ENCODE measurements around the gene TNNI3K. TPM values are rescaled to one million over a fixed set of nuclear protein-coding genes. Genes with fewer than 3 reads are reported as not detected.

TNNI3K gene
- total and polyA plus RNA-seq, 2 of the 8 experiments (the other 6 are each of a cell fraction or from before 2014, with no cell fraction given) = 0.41 to 0.48 TPM

GRCh38 chr1:74571493-74571800, 336.3 kb downstream of the TNNI3K start:
- H3K23ac ChIP-seq (ENCODE audit: insufficient read length) = no peak overlapping the region
- H2BK20ac ChIP-seq (ENCODE audit: low read length) = no peak overlapping the region
- no peak overlapping the region for H2AK5ac ChIP-seq (ENCODE audit: low read depth, low read length)
- H3K9me3 ChIP-seq (ENCODE audit: insufficient read depth in 2 of 2, low read depth in 1 of 2, low read length in 1 of 2) = no peaks in the 10 kb centered on the region
- FAIRE-seq (no peak), DNase-seq (ENCODE audit: low read depth in 1 of 2, low spot score in 2 of 2) (no peak)
- peaks cover 0 to 7% (median 2%) of the 10 kb centered on the region in 4 experiments; a peak in 5 of 7 replicates for H3K4me1 ChIP-seq (replicated peaks in 1 of 4; ENCODE audit: control insufficient read depth in 3 of 4, insufficient read depth in 4 of 4, low read length in 3 of 4)
- TF ChIP-seq ZNF274 (IDR thresholded peaks at IDR 0.05; ENCODE audit: borderline replicate concordance, extremely low read depth, low read length) (no peak), SIX5 (IDR thresholded peaks at IDR 0.05; ENCODE audit: low read depth, low read length) (no peak), RXRA (IDR thresholded peaks at IDR 0.05; ENCODE audit: insufficient read depth, low read depth, low read length) (no peak), CHD2 (IDR thresholded peaks at IDR 0.05; ENCODE audit: low read length) (no peak), ASH2L (IDR thresholded peaks at IDR 0.05; ENCODE audit: low read length) (no peak), TEAD4 (IDR thresholded peaks at IDR 0.05; ENCODE audit: low read depth, low read length) (no peak), NANOG (IDR thresholded peaks at IDR 0.05; ENCODE audit: insufficient read depth, low read depth, low read length, poor library complexity, severe bottlenecking) (no peak), RNF2 (IDR thresholded peaks at IDR 0.05; ENCODE audit: borderline replicate concordance, low read depth, low read length, missing control alignments, poor library complexity, severe bottlenecking) (no peak), SIRT6 (IDR thresholded peaks at IDR 0.05; ENCODE audit: low read length) (no peak), SP1 (IDR thresholded peaks at IDR 0.05; ENCODE audit: low read depth, low read length) (no peak), GABPA (IDR thresholded peaks at IDR 0.05; ENCODE audit: borderline replicate concordance, insufficient read depth, low read length) (no peak), EP300 (IDR thresholded peaks at IDR 0.05; ENCODE audit: borderline replicate concordance in 1 of 2, low read depth in 2 of 2, low read length in 2 of 2) (no peak), SP4 (IDR thresholded peaks at IDR 0.05; ENCODE audit: low read length) (no peak), CTBP2 (IDR thresholded peaks at IDR 0.05; ENCODE audit: borderline replicate concordance, insufficient read depth, insufficient read length, low read length) (no peak), SUZ12 (IDR thresholded peaks at IDR 0.05; ENCODE audit: low read length) (no peak)
- no peak overlapping the region for H2BK15ac ChIP-seq (ENCODE audit: low read length)
- no peak overlapping the region for H3K4me3 ChIP-seq (ENCODE audit: extremely low read depth in 1 of 4, insufficient read depth in 2 of 4, low read depth in 3 of 4, low read length in 4 of 4)
- H3K18ac ChIP-seq (ENCODE audit: extremely low read depth, low read length) = no peak overlapping the region
- H3K23me2 ChIP-seq (ENCODE audit: low read depth, low read length) = no peaks in the 10 kb centered on the region
- no peak overlapping the region for H3K9ac ChIP-seq (replicated peaks in 1 of 4; ENCODE audit: extremely low read depth in 1 of 4, low read depth in 3 of 4, low read length in 3 of 4)
- H3K36me3 ChIP-seq (ENCODE audit: control insufficient read depth in 2 of 4, insufficient read depth in 4 of 4, low read length in 3 of 4) = no peaks in the 10 kb centered on the region
- no peak overlapping the region; the same call in 1 of the 2 replicates for H2BK12ac ChIP-seq (ENCODE audit: low read depth, low read length)
- H4K5ac ChIP-seq (ENCODE audit: insufficient read length, low read depth, low read length) = no peak overlapping the region
- no peak overlapping the region for H4K91ac ChIP-seq (replicated peaks; ENCODE audit: insufficient read length, low read length)
- H3K79me1 ChIP-seq (ENCODE audit: low read depth, low read length) = no peaks in the 10 kb centered on the region
- no peak overlapping the region for H3K27ac ChIP-seq (ENCODE audit: low read depth, low read length)
- H4K20me1 ChIP-seq (replicated peaks in 1 of 2; ENCODE audit: control insufficient read depth in 1 of 2, insufficient read depth in 2 of 2, low read length in 2 of 2) = no peaks in the 10 kb centered on the region
- no peak overlapping the region for H3K4me2 ChIP-seq (ENCODE audit: insufficient read depth in 1 of 2, low read depth in 2 of 2, low read length in 2 of 2)
- H2BK5ac ChIP-seq (ENCODE audit: low read depth, low read length) = peak overlapping the region; percentile 81
- no peak overlapping the region for H2BK120ac ChIP-seq (replicated peaks; ENCODE audit: low read depth, low read length)
- H4K8ac ChIP-seq (ENCODE audit: extremely low read depth, insufficient read depth, low read length) = no peak overlapping the region
- H3K79me2 ChIP-seq (ENCODE audit: control insufficient read depth in 1 of 2, insufficient read depth in 2 of 2, low read length in 2 of 2) = no peaks in the 10 kb centered on the region
- no peak overlapping the region for H3K4ac ChIP-seq (replicated peaks; ENCODE audit: insufficient read length, low read depth, low read length)
- H2AFZ ChIP-seq (ENCODE audit: low read length) = peak overlapping the region; percentile 33
- no peaks in the 10 kb centered on the region for H3K27me3 ChIP-seq (replicated peaks in 1 of 4; ENCODE audit: control insufficient read depth in 3 of 4, extremely low read depth in 1 of 4, insufficient read depth in 3 of 4, low read length in 3 of 4)
- CTCF ChIA-PET (ENCODE audit: partially characterized antibody) = interaction anchor here (0.8 kb wide), 1 partner anchor 17 kb away, joined by 3 read pairs; no protein-coding TSS in a partner anchor
- no peak overlapping the region for H3K56ac ChIP-seq (replicated peaks; ENCODE audit: insufficient read length, low read depth, low read length)
- H3K14ac ChIP-seq (ENCODE audit: insufficient read length) = no peak overlapping the region
- 89% methylated on average over 8 of the region's 8 CpGs; no CpG with 5 or more reads in 1 of the 2 experiments for WGBS, 2 experiments (ENCODE audit: extremely low coverage in 1 of 2, insufficient coverage in 1 of 2, insufficient read length in 1 of 2, insufficient replicate concordance in 2 of 2, low coverage in 1 of 2, low lambda C conversion rate in 2 of 2, missing lambda C conversion rate in 1 of 2)
- POLR2A ChIA-PET (ENCODE audit: partially characterized antibody) = no interaction called here

Measured in H1 (cell line).